ENCODE measurements around the gene KRTAP6-3. TPM values are rescaled to one million over a fixed set of nuclear protein-coding genes. Genes with fewer than 3 reads are reported as not detected.

KRTAP6-3 gene
- polyA plus RNA-seq, 1 donor from 2014 or later: not detected

DNA sequence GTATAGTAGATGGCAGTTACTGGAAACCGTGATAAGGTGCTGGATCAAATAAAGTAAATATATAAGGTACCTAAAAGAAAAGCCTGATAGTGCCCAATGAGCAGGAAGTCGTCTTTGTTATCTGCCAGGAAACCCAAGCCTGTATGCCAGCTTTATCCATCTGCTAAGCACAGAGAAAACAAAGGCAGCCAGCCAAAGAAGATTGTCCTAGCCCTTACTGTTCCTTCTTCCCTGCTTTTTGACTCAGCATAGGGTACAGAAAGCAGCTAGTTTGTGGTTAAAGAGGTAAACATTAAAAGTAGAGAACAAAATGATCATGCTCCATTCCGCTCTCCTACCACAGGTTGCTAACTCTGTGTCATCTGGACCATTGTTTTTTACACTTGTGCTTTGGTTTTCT, 12.1 kb upstream of the KRTAP6-3 start:
- TF ChIP-seq TAF1 (IDR thresholded peaks at IDR 0.05; ENCODE audit: low read depth): no peak
- TF ChIP-seq, protein P1, sequence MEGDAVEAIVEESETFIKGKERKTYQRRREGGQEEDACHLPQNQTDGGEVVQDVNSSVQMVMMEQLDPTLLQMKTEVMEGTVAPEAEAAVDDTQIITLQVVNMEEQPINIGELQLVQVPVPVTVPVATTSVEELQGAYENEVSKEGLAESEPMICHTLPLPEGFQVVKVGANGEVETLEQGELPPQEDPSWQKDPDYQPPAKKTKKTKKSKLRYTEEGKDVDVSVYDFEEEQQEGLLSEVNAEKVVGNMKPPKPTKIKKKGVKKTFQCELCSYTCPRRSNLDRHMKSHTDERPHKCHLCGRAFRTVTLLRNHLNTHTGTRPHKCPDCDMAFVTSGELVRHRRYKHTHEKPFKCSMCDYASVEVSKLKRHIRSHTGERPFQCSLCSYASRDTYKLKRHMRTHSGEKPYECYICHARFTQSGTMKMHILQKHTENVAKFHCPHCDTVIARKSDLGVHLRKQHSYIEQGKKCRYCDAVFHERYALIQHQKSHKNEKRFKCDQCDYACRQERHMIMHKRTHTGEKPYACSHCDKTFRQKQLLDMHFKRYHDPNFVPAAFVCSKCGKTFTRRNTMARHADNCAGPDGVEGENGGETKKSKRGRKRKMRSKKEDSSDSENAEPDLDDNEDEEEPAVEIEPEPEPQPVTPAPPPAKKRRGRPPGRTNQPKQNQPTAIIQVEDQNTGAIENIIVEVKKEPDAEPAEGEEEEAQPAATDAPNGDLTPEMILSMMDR (IDR thresholded peaks at IDR 0.05; ENCODE audit: poor library complexity, severe bottlenecking): no peak
- no peak for TF ChIP-seq POLR2AphosphoS5 (IDR thresholded peaks at IDR 0.05)
- TF ChIP-seq, protein P2, sequence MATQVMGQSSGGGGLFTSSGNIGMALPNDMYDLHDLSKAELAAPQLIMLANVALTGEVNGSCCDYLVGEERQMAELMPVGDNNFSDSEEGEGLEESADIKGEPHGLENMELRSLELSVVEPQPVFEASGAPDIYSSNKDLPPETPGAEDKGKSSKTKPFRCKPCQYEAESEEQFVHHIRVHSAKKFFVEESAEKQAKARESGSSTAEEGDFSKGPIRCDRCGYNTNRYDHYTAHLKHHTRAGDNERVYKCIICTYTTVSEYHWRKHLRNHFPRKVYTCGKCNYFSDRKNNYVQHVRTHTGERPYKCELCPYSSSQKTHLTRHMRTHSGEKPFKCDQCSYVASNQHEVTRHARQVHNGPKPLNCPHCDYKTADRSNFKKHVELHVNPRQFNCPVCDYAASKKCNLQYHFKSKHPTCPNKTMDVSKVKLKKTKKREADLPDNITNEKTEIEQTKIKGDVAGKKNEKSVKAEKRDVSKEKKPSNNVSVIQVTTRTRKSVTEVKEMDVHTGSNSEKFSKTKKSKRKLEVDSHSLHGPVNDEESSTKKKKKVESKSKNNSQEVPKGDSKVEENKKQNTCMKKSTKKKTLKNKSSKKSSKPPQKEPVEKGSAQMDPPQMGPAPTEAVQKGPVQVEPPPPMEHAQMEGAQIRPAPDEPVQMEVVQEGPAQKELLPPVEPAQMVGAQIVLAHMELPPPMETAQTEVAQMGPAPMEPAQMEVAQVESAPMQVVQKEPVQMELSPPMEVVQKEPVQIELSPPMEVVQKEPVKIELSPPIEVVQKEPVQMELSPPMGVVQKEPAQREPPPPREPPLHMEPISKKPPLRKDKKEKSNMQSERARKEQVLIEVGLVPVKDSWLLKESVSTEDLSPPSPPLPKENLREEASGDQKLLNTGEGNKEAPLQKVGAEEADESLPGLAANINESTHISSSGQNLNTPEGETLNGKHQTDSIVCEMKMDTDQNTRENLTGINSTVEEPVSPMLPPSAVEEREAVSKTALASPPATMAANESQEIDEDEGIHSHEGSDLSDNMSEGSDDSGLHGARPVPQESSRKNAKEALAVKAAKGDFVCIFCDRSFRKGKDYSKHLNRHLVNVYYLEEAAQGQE (IDR thresholded peaks at IDR 0.05; ENCODE audit: borderline replicate concordance): no peak
- TF ChIP-seq EP300 (conservative IDR thresholded peaks at IDR 0.05; ENCODE audit: poor library complexity, severe bottlenecking): no peak
- TF ChIP-seq RAD21 (conservative IDR thresholded peaks at IDR 0.05): no peak
- TF ChIP-seq MXI1 (conservative IDR thresholded peaks at IDR 0.05; ENCODE audit: poor library complexity, severe bottlenecking): no peak
- TF ChIP-seq EZH2 (IDR thresholded peaks at IDR 0.05; ENCODE audit: borderline replicate concordance, insufficient read depth, low read length, poor library complexity, severe bottlenecking): no peak
- no peak for TF ChIP-seq SMC3 (conservative IDR thresholded peaks at IDR 0.05; ENCODE audit: poor library complexity)
- H3K79me2 ChIP-seq (replicated peaks; ENCODE audit: insufficient read depth, low read length): no peaks in the 10 kb centered on the region
- H4K20me1 ChIP-seq (ENCODE audit: insufficient read depth): no peaks in the 10 kb centered on the region
- H3K27ac ChIP-seq (ENCODE audit: low read length): no peak overlapping the region
- H3K27me3 ChIP-seq (ENCODE audit: insufficient read depth, low read depth, low read length): no peaks in the 10 kb centered on the region
- no peak overlapping the region for H3K4me2 ChIP-seq (ENCODE audit: low read length)
- H3K36me3 ChIP-seq (ENCODE audit: insufficient read depth, low read length): no peaks in the 10 kb centered on the region
- H3K9me3 ChIP-seq (ENCODE audit: low read length): no peaks in the 10 kb centered on the region
- no peak overlapping the region for H2AFZ ChIP-seq (ENCODE audit: low read depth, low read length)
- H3K4me3 ChIP-seq (ENCODE audit: low read length): no peak overlapping the region
- no peaks in the 10 kb centered on the region for H3F3A ChIP-seq (ENCODE audit: insufficient read depth, low read length, poor library complexity, severe bottlenecking)
- no peaks in the 10 kb centered on the region for H3K9me2 ChIP-seq (ENCODE audit: insufficient read depth, low read length)
- no peak overlapping the region for H3K9ac ChIP-seq (ENCODE audit: low read length)

DNA sequence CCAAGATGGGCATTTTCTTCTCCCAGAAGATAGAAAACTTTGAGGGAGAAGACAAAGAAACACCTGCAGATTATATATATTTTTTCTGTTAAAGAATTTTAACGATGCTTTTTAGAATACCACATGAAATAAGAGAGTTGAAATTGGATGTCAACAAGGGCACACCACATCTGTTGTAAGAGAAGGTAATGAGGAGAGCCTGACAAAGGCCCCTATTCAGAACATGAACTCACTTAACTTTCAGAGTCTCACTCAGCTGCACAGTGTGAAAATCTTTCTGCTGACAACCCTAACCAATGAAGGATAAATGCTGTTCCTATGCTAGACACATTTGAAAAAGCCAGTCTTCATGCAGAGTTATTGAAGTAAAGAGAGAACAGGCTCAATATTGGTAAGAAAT, 9.4 kb upstream of the KRTAP6-3 start:
- Histone ChIP-seq H3K79me2 (replicated peaks; ENCODE audit: insufficient read depth, low read length) (no peaks in the 10 kb centered on the region), H3K9me2 (ENCODE audit: insufficient read depth, low read length) (no peaks in the 10 kb centered on the region), H4K20me1 (ENCODE audit: insufficient read depth) (no peaks in the 10 kb centered on the region), H3K27me3 (ENCODE audit: insufficient read depth, low read depth, low read length) (no peaks in the 10 kb centered on the region), H3K4me3 (ENCODE audit: low read length) (no peak overlapping the region), H3K36me3 (ENCODE audit: insufficient read depth, low read length) (no peaks in the 10 kb centered on the region), H2AFZ (ENCODE audit: low read depth, low read length) (no peak overlapping the region), H3K9me3 (ENCODE audit: low read length) (no peaks in the 10 kb centered on the region), H3K4me2 (ENCODE audit: low read length) (no peak overlapping the region), H3K9ac (ENCODE audit: low read length) (no peak overlapping the region), H3F3A (ENCODE audit: insufficient read depth, low read length, poor library complexity, severe bottlenecking) (no peaks in the 10 kb centered on the region), H3K27ac (ENCODE audit: low read length) (no peak overlapping the region)
- TF ChIP-seq EZH2 (IDR thresholded peaks at IDR 0.05; ENCODE audit: borderline replicate concordance, insufficient read depth, low read length, poor library complexity, severe bottlenecking) (no peak), EP300 (conservative IDR thresholded peaks at IDR 0.05; ENCODE audit: poor library complexity, severe bottlenecking) (no peak), SMC3 (conservative IDR thresholded peaks at IDR 0.05; ENCODE audit: poor library complexity) (no peak), MXI1 (conservative IDR thresholded peaks at IDR 0.05; ENCODE audit: poor library complexity, severe bottlenecking) (no peak), RAD21 (conservative IDR thresholded peaks at IDR 0.05) (no peak), POLR2AphosphoS5 (IDR thresholded peaks at IDR 0.05) (peak; percentile 7), TAF1 (IDR thresholded peaks at IDR 0.05; ENCODE audit: low read depth) (no peak)
- TF ChIP-seq, protein P1 (IDR thresholded peaks at IDR 0.05; ENCODE audit: poor library complexity, severe bottlenecking): no peak

All from neural cell (in vitro differentiated cells).